LNCAP (cell line): ENCODE data around the gene PPP1R3F.

Experiments used
- TF ChIP-seq, protein P1 (sequence below): fragments of 450-650 bp; IDR thresholded peaks from 2 replicates; pipeline ENCODE4 v1.5.1; 2017; ENCODE audit warnings: mild to moderate bottlenecking

PPP1R3F gene

DNA sequence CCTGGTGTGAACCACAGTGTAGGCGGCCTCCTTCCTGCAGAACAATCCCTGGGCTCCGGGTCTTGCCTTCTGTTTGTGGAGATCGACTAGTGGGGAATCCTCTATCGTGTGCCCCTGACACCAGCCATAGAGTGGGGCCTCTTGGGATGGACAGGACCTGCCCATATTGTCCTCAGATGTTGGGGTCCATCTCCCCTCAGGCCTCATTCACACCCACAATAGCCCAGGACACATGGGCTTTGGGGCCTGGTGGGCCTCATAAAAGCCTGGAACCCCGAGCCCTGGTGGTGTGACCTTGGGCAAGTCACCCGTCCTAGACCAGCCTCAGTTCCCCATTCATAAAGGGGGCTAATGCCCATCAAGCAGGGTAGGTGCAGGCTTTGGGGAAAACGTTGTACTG, 20.6 kb downstream of the PPP1R3F start:
- TF ChIP-seq, protein P1, sequence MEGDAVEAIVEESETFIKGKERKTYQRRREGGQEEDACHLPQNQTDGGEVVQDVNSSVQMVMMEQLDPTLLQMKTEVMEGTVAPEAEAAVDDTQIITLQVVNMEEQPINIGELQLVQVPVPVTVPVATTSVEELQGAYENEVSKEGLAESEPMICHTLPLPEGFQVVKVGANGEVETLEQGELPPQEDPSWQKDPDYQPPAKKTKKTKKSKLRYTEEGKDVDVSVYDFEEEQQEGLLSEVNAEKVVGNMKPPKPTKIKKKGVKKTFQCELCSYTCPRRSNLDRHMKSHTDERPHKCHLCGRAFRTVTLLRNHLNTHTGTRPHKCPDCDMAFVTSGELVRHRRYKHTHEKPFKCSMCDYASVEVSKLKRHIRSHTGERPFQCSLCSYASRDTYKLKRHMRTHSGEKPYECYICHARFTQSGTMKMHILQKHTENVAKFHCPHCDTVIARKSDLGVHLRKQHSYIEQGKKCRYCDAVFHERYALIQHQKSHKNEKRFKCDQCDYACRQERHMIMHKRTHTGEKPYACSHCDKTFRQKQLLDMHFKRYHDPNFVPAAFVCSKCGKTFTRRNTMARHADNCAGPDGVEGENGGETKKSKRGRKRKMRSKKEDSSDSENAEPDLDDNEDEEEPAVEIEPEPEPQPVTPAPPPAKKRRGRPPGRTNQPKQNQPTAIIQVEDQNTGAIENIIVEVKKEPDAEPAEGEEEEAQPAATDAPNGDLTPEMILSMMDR, result no peak

DNA sequence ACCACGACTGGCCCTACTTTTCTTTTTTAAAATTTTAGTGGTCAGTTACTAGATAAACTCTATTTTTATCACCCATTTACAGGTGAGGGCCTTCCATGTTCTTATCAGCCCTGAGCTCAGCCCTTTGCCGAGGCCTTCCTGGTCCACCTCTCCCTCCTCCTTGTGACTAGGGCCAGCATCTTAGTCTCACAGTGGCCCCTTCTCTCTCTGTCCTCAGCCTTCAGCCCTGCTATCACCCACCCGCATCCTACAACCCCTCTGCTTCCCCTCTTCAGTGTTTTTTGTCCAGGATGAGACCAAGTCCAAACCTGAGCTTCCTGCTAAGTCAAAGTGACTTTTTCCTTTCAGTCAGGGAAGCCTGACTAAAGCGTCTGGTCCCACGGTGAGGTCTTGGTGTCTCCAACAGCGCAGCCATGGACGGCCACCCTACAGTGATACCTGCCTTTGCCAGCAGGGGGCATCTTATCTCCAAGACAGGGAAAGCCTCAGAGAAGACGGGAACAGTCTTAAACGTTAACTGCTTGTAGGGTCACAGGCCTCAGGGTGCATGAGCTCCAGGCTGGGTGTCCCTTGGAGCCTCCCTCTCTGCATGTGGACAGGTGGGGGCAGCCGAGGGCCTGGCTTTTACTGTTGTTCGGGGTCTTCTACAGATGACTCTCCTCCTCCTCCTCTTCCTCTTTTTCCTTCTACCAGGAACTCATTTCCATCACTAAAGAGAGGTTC, 22.2 kb downstream of the PPP1R3F start:
- TF ChIP-seq, protein P1, result peak; percentile 70

DNA sequence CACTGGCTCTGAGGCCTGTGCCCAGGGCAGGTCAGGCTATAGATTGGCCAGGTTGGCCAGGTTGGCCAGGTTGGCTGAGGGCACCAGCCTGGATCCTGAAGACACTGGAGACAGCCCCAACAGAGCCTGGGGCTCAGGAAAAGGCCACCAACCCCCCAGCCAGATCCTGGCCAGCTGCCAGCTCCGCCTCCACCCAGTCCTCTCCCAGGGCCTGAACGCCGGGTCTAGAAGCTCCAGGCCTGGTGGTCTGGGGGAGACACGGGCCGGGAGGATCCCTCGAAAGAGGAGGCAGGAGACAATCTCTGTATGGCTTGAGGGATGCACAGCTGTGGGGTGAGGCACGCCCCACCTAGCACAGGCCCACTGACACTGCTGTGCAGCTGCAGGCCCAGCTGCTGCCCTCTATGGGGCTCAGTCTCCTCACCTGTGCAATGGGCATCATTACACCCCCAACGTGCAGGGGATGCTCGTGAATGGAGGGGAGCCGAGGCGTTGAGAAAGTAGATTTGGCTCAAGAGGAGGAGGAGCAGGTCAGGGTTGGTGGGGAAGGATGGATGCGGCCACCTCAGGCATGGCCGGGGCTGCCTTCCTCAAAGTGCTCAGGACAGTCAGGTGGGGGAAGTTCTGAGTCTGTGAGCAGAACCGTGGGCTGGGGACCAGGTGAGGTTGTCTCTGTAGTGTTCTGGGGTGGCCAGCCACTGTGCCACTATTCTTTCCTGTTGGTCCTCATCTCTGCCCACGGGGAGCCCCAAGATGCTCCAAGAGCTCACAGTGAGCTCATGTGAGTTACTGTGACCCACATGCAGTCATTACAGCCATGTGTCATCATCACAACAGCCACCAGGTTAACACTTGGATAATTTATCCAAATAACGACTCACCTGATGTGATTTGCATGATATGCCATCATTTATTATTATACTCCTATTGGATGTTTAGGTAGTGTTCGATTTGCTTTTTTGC, 23.1 kb downstream of the PPP1R3F start:
- TF ChIP-seq, protein P1, result no peak

DNA sequence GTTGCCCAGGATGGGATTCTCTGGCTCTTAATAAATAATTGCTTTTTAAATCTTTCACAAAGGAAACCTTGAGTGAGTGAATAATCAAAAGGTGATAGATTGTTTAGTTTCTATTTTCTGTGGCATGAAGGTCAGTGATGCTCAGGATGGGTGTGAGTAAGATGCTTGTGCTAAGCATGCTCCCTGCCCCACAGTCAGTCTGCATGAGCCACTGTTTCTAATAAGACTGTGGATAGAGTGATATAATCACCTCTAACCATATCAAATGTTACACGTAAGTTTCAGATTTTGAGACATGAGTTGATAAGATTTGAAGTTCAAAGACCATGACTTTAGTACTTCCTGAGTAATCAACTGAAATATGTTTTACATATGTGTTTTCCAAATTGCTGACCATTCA, 31.1 kb downstream of the PPP1R3F start:
- TF ChIP-seq, protein P1, result no peak

DNA sequence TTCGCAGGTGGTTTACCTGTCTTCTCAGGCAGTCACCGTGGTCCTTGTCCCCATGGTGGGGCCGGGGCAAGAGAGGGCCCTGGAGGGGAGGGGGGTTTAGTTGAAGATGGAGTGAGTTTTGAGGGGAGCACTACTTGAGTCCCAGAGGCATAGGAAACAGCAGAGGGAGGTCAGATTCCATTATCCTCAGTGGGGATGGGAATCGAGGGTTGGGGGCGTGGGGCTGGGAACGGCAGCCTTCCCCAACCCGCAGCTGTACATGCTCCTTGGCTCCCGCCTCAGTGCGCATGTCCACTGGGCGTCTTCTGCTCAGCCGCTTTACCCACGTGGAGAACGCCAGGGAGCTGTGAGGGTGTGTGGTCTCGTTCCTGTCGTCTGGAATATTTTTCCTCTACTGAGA, 33.8 kb downstream of the PPP1R3F start, which contains the start of gene GAGE10:
TSS of gene GAGE10 (plus strand) at position 301 of the 400 bp plus-strand sequence. CDS start 1,214 bp downstream, outside the sequence.
- TF ChIP-seq, protein P1, result no peak

DNA sequence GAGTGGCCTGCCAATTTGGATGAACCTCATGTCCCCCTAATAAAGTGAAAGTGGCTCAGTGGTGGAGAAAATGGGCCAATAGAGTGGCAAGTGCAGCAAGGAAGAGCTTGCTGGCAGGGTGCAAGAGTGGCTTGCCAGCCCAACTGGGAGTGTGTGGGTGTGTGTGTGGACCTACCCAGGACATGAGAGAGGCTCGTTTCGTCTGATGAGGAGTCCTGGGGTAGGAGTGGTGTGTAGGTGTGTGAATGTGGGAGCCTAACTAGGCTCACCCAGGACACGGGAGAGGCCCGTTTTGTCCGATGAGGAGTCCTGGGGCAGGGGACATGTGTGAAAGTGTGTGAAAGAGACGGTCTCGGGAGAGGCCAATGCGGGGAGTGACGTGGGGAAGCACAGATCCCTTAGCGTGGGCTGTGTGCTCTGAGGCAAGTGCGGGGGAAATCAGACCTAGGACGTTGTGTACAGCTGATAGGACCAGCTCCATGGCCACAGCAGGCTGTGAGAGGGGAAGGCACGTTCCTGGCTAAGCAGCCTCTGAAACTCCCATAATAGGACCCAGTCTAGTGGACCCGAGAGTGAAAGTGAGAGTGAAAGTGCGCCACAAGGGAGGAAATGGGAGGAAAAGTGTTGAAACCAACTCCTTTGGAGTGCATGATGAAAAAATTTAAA, 39.1 kb downstream of the PPP1R3F start:
- TF ChIP-seq, protein P1, result no peak

DNA sequence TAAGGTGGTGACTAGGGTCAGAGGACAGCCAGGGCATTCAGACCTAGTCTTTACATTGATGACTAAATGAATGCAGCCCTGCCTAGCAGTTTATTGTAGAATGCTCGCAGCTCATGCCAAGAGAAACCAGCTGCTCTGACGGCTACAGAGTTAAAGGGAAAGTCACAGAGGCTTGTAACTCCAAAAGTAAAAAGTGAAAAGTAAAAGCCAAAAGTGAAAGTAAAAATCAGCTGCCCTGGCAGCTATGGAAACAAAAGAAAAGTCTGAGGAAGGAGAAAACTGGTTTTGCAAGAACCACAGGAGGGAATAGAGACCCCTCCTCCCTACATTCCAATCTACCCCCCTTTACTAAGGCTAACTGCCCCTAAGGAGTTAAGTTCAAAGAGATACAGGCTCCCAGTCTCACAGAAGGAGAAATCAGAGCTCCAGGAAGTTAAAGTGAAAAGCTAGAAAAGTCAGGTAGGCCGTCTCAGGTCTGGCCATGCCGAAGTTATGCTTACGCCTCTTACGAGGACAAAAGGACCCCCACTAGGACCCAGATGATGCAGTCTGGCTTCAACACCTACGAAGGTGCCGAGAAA, 39.9 kb downstream of the PPP1R3F start:
- TF ChIP-seq, protein P1, result no peak
